NCI-H1092 treated with DMSO at 0.1 percent for 48 hours (cell line): ENCODE data around the gene SIN3A.
A peak's percentile ranks its signal among the peaks of the same experiment; 100 is the strongest.
"Not testable (repeated sequence)": the region's sequence is repeated elsewhere in the genome, so short reads cannot be mapped to it uniquely, and the experiment has no call there.

Source experiments
- DNase-seq: peaks from one replicate; lab custom pipeline; 2025; lab: John Stamatoyannopoulos, UW

SIN3A gene

GRCh38 chr15:75451674-75452363 is at the start of gene SIN3A:
Gene SIN3A, minus strand, starts transcription at chr15:75451690. Its CDS starts 21,315 bp downstream, at chr15:75430375.
- peak; percentile 97 for DNase-seq

- DNase-seq = no peak
Observed at GRCh38 chr15:75493732-75494131, 42.2 kb upstream of the SIN3A start.

- DNase-seq = no peak
Observed at GRCh38 chr15:75483961-75484360, 32.5 kb upstream of the SIN3A start.

GRCh38 chr15:75483556-75483955 is 32.1 kb upstream of the SIN3A start:
- not testable (repeated sequence) for DNase-seq

GRCh38 chr15:75483106-75483505 is 31.6 kb upstream of the SIN3A start:
- DNase-seq = no peak

GRCh38 chr15:75480463-75480862 is 29.0 kb upstream of the SIN3A start:
- not testable (repeated sequence) for DNase-seq

GRCh38 chr15:75479670-75480069 is 28.2 kb upstream of the SIN3A start:
- no peak for DNase-seq

- DNase-seq = not testable (repeated sequence)
Observed at GRCh38 chr15:75477094-75477493, 25.6 kb upstream of the SIN3A start.

- DNase-seq = no peak
Observed at GRCh38 chr15:75468913-75469598, 17.6 kb upstream of the SIN3A start.

- no peak for DNase-seq
Observed at GRCh38 chr15:75460646-75461045, 9.2 kb upstream of the SIN3A start.

- DNase-seq = no peak
Observed at GRCh38 chr15:75459581-75459980, 8.1 kb upstream of the SIN3A start.

- no peak for DNase-seq
Observed at GRCh38 chr15:75456710-75457109, 5.2 kb upstream of the SIN3A start.

- DNase-seq = no peak
Observed at GRCh38 chr15:75455982-75456531, 4.6 kb upstream of the SIN3A start.

GRCh38 chr15:75455424-75455981 is 4.0 kb upstream of the SIN3A start:
- DNase-seq = peak; percentile 51

GRCh38 chr15:75454471-75455378 is 3.2 kb upstream of the SIN3A start:
- DNase-seq = peak; percentile 64

- peak; percentile 99 for DNase-seq
Observed at GRCh38 chr15:75453703-75454470, 2.4 kb upstream of the SIN3A start.

- DNase-seq = peak; percentile 54
Observed at GRCh38 chr15:75452865-75453702, 1.6 kb upstream of the SIN3A start.

- peak; percentile 68 for DNase-seq
Observed at GRCh38 chr15:75452364-75452864, 924 bp upstream of the SIN3A start.

- no peak for DNase-seq
Observed at GRCh38 chr15:75451202-75451673, 252 bp downstream of the SIN3A start.
